OCI-LY7 (cell line): ENCODE measurements around the gene LRRC73.

Experiments used
- CTCF ChIP-seq: fragments of 200-600 bp; sonication (generic); conservative IDR thresholded peaks from 2 replicates; pipeline ENCODE4 v1.5.1; 2014; ENCODE audit warnings: mild to moderate bottlenecking, antibody characterized with exemption, low read length, moderate library complexity, mixed read lengths
- EZH2phosphoT487 ChIP-seq: fragments of 200-600 bp; sonication (generic); IDR thresholded peaks from 2 replicates; pipeline ENCODE4 v1.6.1; 2018; ENCODE audit warnings: low read depth, borderline replicate concordance, mild to moderate bottlenecking, mixed run types, antibody characterized with exemption, low read length, moderate library complexity, mixed read lengths

DNA sequence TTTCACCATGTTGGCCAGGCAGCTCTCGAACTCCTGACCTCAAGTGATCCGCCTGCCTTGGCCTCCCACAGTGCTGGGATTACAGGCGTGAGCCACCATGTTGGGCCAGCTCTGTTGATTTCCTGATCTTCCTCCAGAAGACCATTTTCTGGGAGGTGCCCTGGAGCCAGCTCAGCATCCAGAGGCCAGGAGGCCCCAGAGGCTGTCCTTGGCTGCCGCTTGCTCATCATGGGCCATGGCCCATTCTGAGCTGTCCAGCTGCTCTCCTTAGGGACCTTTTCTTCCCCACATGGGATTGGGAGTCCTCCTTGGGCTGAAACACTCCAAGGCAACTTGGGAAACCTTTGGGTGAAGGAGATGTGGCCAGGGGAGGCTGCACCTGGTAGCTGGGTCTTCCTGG, 15.4 kb downstream of the LRRC73 start:
- TF ChIP-seq CTCF (no peak), EZH2phosphoT487 (no peak)
